ENCODE results near the gene UBR2.

Gene UBR2

DNA sequence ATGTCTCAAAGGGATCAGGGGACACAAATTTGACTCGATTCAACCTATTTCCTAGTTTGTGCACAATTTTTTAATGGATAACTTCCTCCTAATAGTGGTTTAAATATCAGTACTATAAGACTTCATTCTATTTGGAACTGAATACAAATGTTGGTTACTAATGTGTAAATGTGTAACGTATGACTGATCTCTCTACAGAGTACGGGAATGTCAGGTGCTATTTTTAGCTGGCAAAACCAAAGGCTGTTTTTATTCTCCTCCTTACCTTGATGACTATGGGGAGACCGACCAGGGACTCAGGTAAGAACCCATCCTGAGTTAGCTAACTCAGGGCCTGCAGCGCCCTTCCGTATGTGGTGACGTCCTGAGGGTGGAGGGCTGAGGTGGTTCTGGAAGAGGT, 125.5 kb downstream of the UBR2 start:
- Histone ChIP-seq H2AK5ac (ENCODE audit: low read length, severe bottlenecking) (no peak overlapping the region), H3K4me2 (ENCODE audit: low read length, poor library complexity, severe bottlenecking) (no peak overlapping the region), H3K4me1 (ENCODE audit: control insufficient read depth, insufficient read depth, low read depth, low read length) (peaks cover 13% of the 10 kb centered on the region), H3K18ac (ENCODE audit: low read depth in 1 of 2, low read length in 2 of 2) (no peak overlapping the region), H3K27me3 (ENCODE audit: control insufficient read depth in 1 of 2, insufficient read depth in 1 of 2, low read length in 2 of 2) (no peaks in the 10 kb centered on the region), H3K36me3 (ENCODE audit: control insufficient read depth in 1 of 2, insufficient read depth in 2 of 2, low read depth in 1 of 2, low read length in 2 of 2) (peaks cover 33 to 83% of the 10 kb centered on the region in 2 experiments), H4K8ac (ENCODE audit: low read length) (no peak overlapping the region), H3K23ac (ENCODE audit: low read length in 2 of 2) (no peak overlapping the region), H3K4me3 (ENCODE audit: insufficient read depth in 1 of 2, low read depth in 1 of 2, low read length in 2 of 2) (no peak overlapping the region), H2AFZ (ENCODE audit: low read depth, low read length) (no peak overlapping the region), H3K14ac (ENCODE audit: low read length in 2 of 2) (no peak overlapping the region), H3K9ac (ENCODE audit: low read length) (no peak overlapping the region), H2BK120ac (ENCODE audit: low read depth, low read length) (no peak overlapping the region), H3K27ac (ENCODE audit: low read length, poor library complexity, severe bottlenecking) (no peak overlapping the region), H4K91ac (ENCODE audit: low read length) (no peak overlapping the region), H3K9me3 (ENCODE audit: control insufficient read depth, low read length) (no peaks in the 10 kb centered on the region), H2BK5ac (ENCODE audit: low read depth, low read length, poor library complexity, severe bottlenecking) (no peak overlapping the region), H3K4ac (ENCODE audit: low read depth in 1 of 2, low read length in 2 of 2) (no peak overlapping the region), H2BK15ac (ENCODE audit: low read depth, poor library complexity, severe bottlenecking) (no peak overlapping the region), H2BK12ac (ENCODE audit: low read length in 2 of 2) (no peak overlapping the region), H3K79me1 (replicated peaks; ENCODE audit: low read length, poor library complexity, severe bottlenecking) (peaks cover 7% of the 10 kb centered on the region)
- WGBS = 97% methylated on average over 6 of the region's 7 CpGs
- DNase-seq = no peak

DNA sequence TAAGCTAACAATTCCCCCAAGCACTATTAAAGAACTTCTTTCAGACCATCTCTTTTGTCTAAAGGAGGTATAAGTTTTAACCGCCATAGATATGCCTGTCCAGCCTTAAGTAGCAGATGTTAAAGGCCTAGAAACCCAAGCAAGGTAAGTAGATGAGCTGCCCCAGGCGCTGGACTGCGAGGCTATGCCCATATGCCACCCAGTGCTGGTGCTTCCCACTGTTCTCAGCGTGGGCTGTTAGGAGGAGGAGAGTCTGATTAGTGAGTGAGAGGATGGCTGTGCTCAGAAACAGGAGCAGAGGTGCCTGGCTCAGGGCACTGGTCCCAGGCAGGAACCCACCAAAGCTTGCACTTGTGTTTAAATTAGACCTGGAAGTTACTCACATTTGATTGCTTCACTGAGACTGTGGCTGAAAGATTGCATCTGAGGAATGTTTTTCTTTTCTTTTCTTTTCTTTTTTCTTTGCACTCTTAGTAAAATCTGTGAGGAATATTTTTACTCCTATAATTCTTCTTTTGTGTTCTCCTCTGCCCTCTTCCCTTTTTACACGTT, 126.4 kb downstream of the UBR2 start:
- Histone ChIP-seq H3K4me1 (ENCODE audit: control insufficient read depth, insufficient read depth, low read depth, low read length) (peaks cover 13% of the 10 kb centered on the region), H2AK5ac (ENCODE audit: low read length, severe bottlenecking) (no peak overlapping the region), H3K23ac (ENCODE audit: low read length in 2 of 2) (no peak overlapping the region), H3K4ac (ENCODE audit: low read depth in 1 of 2, low read length in 2 of 2) (no peak overlapping the region), H2AFZ (ENCODE audit: low read depth, low read length) (no peak overlapping the region), H4K91ac (ENCODE audit: low read length) (no peak overlapping the region), H3K79me1 (replicated peaks; ENCODE audit: low read length, poor library complexity, severe bottlenecking) (peaks cover 7% of the 10 kb centered on the region), H3K18ac (ENCODE audit: low read depth in 1 of 2, low read length in 2 of 2) (no peak overlapping the region), H2BK12ac (ENCODE audit: low read length in 2 of 2) (no peak overlapping the region), H2BK15ac (ENCODE audit: low read depth, poor library complexity, severe bottlenecking) (no peak overlapping the region), H2BK120ac (ENCODE audit: low read depth, low read length) (no peak overlapping the region), H3K9ac (ENCODE audit: low read length) (peak overlapping the region; percentile 16), H3K27me3 (ENCODE audit: control insufficient read depth in 1 of 2, insufficient read depth in 1 of 2, low read length in 2 of 2) (no peaks in the 10 kb centered on the region), H3K4me3 (ENCODE audit: insufficient read depth in 1 of 2, low read depth in 1 of 2, low read length in 2 of 2) (no peak overlapping the region), H3K4me2 (ENCODE audit: low read length, poor library complexity, severe bottlenecking) (no peak overlapping the region), H4K8ac (ENCODE audit: low read length) (no peak overlapping the region), H2BK5ac (ENCODE audit: low read depth, low read length, poor library complexity, severe bottlenecking) (no peak overlapping the region), H3K27ac (ENCODE audit: low read length, poor library complexity, severe bottlenecking) (no peak overlapping the region), H3K9me3 (ENCODE audit: control insufficient read depth, low read length) (no peaks in the 10 kb centered on the region), H3K14ac (ENCODE audit: low read length in 2 of 2) (no peak overlapping the region), H3K36me3 (ENCODE audit: control insufficient read depth in 1 of 2, insufficient read depth in 2 of 2, low read depth in 1 of 2, low read length in 2 of 2) (peaks cover 29 to 78% of the 10 kb centered on the region in 2 experiments)
- DNase-seq = no peak
- over 99% methylated on average over 5 of the region's 5 CpGs for WGBS

DNA sequence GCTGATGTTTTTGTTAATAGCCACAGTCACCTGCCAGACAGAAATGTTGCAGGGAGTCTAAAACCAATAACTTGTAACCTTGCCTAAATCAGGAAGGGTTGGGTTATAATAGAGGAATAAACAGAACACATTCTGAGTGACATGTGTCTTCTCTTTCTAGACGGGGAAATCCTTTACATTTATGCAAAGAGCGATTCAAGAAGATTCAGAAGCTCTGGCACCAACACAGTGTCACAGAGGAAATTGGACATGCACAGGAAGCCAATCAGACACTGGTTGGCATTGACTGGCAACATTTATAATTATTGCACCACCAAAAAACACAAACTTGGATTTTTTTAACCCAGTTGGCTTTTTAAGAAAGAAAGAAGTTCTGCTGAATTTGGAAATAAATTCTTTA, 127.0 kb downstream of the UBR2 start:
- Histone ChIP-seq H3K14ac (ENCODE audit: low read length in 2 of 2) (no peak overlapping the region), H3K18ac (ENCODE audit: low read depth in 1 of 2, low read length in 2 of 2) (no peak overlapping the region), H3K4ac (ENCODE audit: low read depth in 1 of 2, low read length in 2 of 2) (no peak overlapping the region)

DNA sequence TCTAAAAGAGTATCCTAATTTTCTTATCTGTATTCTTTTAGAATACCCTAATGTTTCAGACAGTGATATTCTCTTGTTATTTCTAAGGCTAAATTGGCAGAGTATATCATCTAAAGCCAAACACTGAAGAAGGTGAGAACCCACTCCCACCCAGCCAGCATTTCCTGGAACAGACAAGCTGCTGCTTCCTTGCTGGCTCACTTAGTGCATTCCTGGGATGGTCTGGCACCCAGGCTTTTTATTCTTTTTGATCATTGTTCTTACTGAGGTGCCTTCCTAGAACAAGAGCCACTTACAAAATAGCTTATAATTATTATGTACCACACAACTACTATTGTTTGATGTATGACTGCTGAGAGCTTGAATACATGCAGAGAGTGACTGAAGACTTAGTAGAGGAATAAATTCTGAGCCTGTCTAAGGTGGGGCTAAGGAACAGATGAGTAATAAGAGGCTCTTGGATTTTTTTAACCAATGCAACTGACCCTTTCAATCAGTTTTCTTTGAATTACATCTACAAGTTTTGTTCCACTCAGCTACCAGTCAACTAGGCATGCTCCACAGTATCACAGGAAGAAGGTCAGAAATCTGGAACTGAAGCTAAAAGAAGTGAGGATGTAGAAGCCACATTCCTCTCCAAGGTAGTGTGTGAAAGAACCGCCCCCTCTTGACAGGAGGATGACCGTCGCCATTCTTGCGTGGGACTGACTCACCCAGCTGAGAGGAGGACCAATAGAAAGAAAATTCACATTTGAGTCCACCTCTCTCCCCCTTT, 128.5 kb downstream of the UBR2 start:
- Histone ChIP-seq H2AK5ac (ENCODE audit: low read length, severe bottlenecking) (no peak overlapping the region), H3K27me3 (ENCODE audit: control insufficient read depth in 1 of 2, insufficient read depth in 1 of 2, low read length in 2 of 2) (no peaks in the 10 kb centered on the region), H4K91ac (ENCODE audit: low read length) (no peak overlapping the region), H3K4me3 (ENCODE audit: insufficient read depth in 1 of 2, low read depth in 1 of 2, low read length in 2 of 2) (no peak overlapping the region), H3K36me3 (ENCODE audit: control insufficient read depth in 1 of 2, insufficient read depth in 2 of 2, low read depth in 1 of 2, low read length in 2 of 2) (peaks cover 18 to 70% of the 10 kb centered on the region in 2 experiments), H4K8ac (ENCODE audit: low read length) (no peak overlapping the region), H3K27ac (ENCODE audit: low read length, poor library complexity, severe bottlenecking) (no peak overlapping the region), H3K14ac (ENCODE audit: low read length in 2 of 2) (no peak overlapping the region), H2BK120ac (ENCODE audit: low read depth, low read length) (no peak overlapping the region), H3K9ac (ENCODE audit: low read length) (peak overlapping the region; percentile 60), H2AFZ (ENCODE audit: low read depth, low read length) (no peak overlapping the region), H3K4me2 (ENCODE audit: low read length, poor library complexity, severe bottlenecking) (no peak overlapping the region), H3K18ac (ENCODE audit: low read depth in 1 of 2, low read length in 2 of 2) (no peak overlapping the region), H3K9me3 (ENCODE audit: control insufficient read depth, low read length) (no peaks in the 10 kb centered on the region), H3K23ac (ENCODE audit: low read length in 2 of 2) (no peak overlapping the region), H2BK15ac (ENCODE audit: low read depth, poor library complexity, severe bottlenecking) (no peak overlapping the region), H3K4me1 (ENCODE audit: control insufficient read depth, insufficient read depth, low read depth, low read length) (peaks cover 13% of the 10 kb centered on the region), H3K79me1 (replicated peaks; ENCODE audit: low read length, poor library complexity, severe bottlenecking) (peaks cover 7% of the 10 kb centered on the region), H2BK5ac (ENCODE audit: low read depth, low read length, poor library complexity, severe bottlenecking) (no peak overlapping the region), H3K4ac (ENCODE audit: low read depth in 1 of 2, low read length in 2 of 2) (no peak overlapping the region), H2BK12ac (ENCODE audit: low read length in 2 of 2) (no peak overlapping the region)
- 55% methylated on average over 4 of the region's 4 CpGs for WGBS
- peak; percentile 67 for DNase-seq

More for the DNA sequence above, 127.0 kb downstream of the UBR2 start:
- Histone ChIP-seq H4K8ac (ENCODE audit: low read length) (no peak overlapping the region), H2BK5ac (ENCODE audit: low read depth, low read length, poor library complexity, severe bottlenecking) (no peak overlapping the region), H3K9ac (ENCODE audit: low read length) (no peak overlapping the region), H3K4me2 (ENCODE audit: low read length, poor library complexity, severe bottlenecking) (no peak overlapping the region), H2BK15ac (ENCODE audit: low read depth, poor library complexity, severe bottlenecking) (no peak overlapping the region), H3K27ac (ENCODE audit: low read length, poor library complexity, severe bottlenecking) (no peak overlapping the region), H2BK12ac (ENCODE audit: low read length in 2 of 2) (no peak overlapping the region), H3K4me1 (ENCODE audit: control insufficient read depth, insufficient read depth, low read depth, low read length) (peaks cover 13% of the 10 kb centered on the region), H2BK120ac (ENCODE audit: low read depth, low read length) (no peak overlapping the region), H3K9me3 (ENCODE audit: control insufficient read depth, low read length) (no peaks in the 10 kb centered on the region), H3K36me3 (ENCODE audit: control insufficient read depth in 1 of 2, insufficient read depth in 2 of 2, low read depth in 1 of 2, low read length in 2 of 2) (peaks cover 26 to 72% of the 10 kb centered on the region in 2 experiments), H3K27me3 (ENCODE audit: control insufficient read depth in 1 of 2, insufficient read depth in 1 of 2, low read length in 2 of 2) (no peaks in the 10 kb centered on the region), H2AFZ (ENCODE audit: low read depth, low read length) (no peak overlapping the region), H3K23ac (ENCODE audit: low read length in 2 of 2) (no peak overlapping the region), H3K4me3 (ENCODE audit: insufficient read depth in 1 of 2, low read depth in 1 of 2, low read length in 2 of 2) (no peak overlapping the region), H2AK5ac (ENCODE audit: low read length, severe bottlenecking) (no peak overlapping the region), H4K91ac (ENCODE audit: low read length) (no peak overlapping the region), H3K79me1 (replicated peaks; ENCODE audit: low read length, poor library complexity, severe bottlenecking) (peaks cover 7% of the 10 kb centered on the region)
- 98% methylated on average over 2 of the region's 2 CpGs for WGBS
- DNase-seq = no peak

Measured in mesenchymal stem cell (in vitro differentiated cells and primary cell).